HL-60 (cell line): ENCODE measurements around the gene CTNNA2.
"Not testable (repeated sequence)": the region's sequence is repeated elsewhere in the genome, so short reads cannot be mapped to it uniquely, and the experiment has no call there.

ENCODE experiments used
- DNase-seq, 2 experiments: peaks; one replicate each; pipeline ENCODE4 v3.0.0-alpha.2; 2010 to 2020; ENCODE audit warnings: low read depth in 1 of 2, low spot score in 1 of 2
- H3K27ac ChIP-seq: fragments of 250-450 bp; sonication (Bioruptor Pico); replicated peaks from 2 replicates; pipeline ENCODE4 v1.5.1; 2020; ENCODE audit warnings: mild to moderate bottlenecking, moderate library complexity
- H3K27me3 ChIP-seq: fragments of 250-450 bp; sonication (Bioruptor Pico); 2 replicates; pipeline ENCODE4 v1.5.1; 2021; ENCODE audit warnings: mild to moderate bottlenecking, moderate library complexity; ENCODE audit not compliant: insufficient read depth, poor library complexity, severe bottlenecking
- H3K4me3 ChIP-seq: replicated peaks from 2 replicates; pipeline ENCODE4 v1.5.1; 2011; ENCODE audit warnings: mild to moderate bottlenecking, control low read depth, low read length; ENCODE audit not compliant: insufficient read depth
- CTCF ChIP-seq: IDR thresholded peaks from one replicate; pipeline ENCODE4 v1.5.1; 2011; ENCODE audit warnings: low read length, control low read depth, inconsistent platforms; ENCODE audit not compliant: insufficient read depth
- GABPA ChIP-seq: IDR thresholded peaks from 2 replicates; pipeline ENCODE4 v1.6.1; 2012; ENCODE audit warnings: low read depth
- POLR2AphosphoS5 ChIP-seq: IDR thresholded peaks from 2 replicates; pipeline ENCODE4 v1.6.1; 2012; ENCODE audit warnings: low read depth
- SPI1 ChIP-seq: IDR thresholded peaks from 2 replicates; pipeline ENCODE4 v1.6.1; 2012; ENCODE audit warnings: low read depth, mild to moderate bottlenecking, borderline replicate concordance
- TF ChIP-seq, protein P1 (sequence below): IDR thresholded peaks from 2 replicates; pipeline ENCODE4 v1.6.1; 2012; ENCODE audit warnings: low read depth; ENCODE audit not compliant: insufficient replicate concordance

Gene CTNNA2

DNA sequence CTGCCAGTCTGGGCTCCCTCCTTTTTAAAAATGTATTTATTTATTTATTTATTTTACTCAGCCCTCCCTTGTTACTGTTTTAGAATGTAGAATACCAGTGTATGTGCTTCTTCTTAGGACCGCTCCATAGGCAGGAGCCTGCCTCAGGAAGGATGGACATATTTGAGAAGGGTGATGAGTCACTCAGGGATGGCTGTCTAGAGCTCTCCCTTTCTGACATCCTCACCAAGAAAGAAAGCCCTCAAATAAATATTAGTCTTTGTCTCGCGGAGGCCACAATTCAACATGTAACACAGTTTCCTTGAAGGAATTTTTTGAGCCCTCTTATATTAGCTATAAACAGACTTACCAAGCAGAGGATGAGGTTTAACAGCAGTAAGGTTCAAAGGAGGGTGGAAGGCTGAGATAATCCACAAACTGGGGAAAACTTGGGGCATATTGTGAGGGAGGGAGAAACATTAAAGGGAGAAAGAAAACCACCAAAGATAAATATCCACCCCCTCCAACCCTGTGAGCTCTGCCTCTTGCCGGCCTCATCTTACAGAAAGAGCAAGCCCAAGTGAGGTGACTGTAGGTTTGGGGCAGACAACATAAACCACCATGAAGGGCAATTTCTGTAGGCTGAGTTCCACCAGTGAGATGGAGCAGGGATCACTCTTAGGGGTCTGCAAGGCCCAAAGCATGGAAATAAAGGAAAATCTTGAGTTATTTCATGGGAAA, 628.3 kb downstream of the CTNNA2 start:
- Histone ChIP-seq H3K27me3 (no peaks in the 10 kb centered on the region), H3K4me3 (no peak overlapping the region), H3K27ac (no peak overlapping the region)
- TF ChIP-seq POLR2AphosphoS5 (no peak), CTCF (no peak), SPI1 (no peak), GABPA (no peak)
- TF ChIP-seq, protein P1, sequence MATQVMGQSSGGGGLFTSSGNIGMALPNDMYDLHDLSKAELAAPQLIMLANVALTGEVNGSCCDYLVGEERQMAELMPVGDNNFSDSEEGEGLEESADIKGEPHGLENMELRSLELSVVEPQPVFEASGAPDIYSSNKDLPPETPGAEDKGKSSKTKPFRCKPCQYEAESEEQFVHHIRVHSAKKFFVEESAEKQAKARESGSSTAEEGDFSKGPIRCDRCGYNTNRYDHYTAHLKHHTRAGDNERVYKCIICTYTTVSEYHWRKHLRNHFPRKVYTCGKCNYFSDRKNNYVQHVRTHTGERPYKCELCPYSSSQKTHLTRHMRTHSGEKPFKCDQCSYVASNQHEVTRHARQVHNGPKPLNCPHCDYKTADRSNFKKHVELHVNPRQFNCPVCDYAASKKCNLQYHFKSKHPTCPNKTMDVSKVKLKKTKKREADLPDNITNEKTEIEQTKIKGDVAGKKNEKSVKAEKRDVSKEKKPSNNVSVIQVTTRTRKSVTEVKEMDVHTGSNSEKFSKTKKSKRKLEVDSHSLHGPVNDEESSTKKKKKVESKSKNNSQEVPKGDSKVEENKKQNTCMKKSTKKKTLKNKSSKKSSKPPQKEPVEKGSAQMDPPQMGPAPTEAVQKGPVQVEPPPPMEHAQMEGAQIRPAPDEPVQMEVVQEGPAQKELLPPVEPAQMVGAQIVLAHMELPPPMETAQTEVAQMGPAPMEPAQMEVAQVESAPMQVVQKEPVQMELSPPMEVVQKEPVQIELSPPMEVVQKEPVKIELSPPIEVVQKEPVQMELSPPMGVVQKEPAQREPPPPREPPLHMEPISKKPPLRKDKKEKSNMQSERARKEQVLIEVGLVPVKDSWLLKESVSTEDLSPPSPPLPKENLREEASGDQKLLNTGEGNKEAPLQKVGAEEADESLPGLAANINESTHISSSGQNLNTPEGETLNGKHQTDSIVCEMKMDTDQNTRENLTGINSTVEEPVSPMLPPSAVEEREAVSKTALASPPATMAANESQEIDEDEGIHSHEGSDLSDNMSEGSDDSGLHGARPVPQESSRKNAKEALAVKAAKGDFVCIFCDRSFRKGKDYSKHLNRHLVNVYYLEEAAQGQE: no peak
- DNase-seq: no peak

DNA sequence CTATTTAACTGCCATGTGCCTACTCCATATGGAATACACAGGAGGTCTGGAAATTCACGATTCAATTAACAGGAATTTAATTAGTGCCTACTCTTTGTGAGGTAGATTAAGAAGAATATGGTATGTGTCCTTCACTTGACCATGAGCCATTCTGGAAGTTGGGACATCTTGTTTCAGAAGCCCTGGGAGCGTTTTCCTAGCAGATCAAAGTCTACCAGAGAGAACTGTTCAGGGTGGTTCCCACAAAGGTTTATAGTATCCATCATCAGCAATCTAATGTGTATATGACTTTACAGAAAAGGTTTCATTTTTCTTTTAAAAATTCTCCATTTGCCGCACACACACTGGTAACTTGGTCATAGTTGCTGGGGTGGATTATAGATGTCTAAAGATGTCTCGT, 632.6 kb downstream of the CTNNA2 start:
- no peak for DNase-seq
- Histone ChIP-seq H3K27ac (no peak overlapping the region), H3K4me3 (no peak overlapping the region), H3K27me3 (no peaks in the 10 kb centered on the region)
- no peak for TF ChIP-seq POLR2AphosphoS5
- no peak for TF ChIP-seq CTCF
- TF ChIP-seq SPI1: no peak
- TF ChIP-seq, protein P1: no peak
- TF ChIP-seq GABPA: no peak

GRCh38 chr2:80146757-80147156, 633.9 kb downstream of the CTNNA2 start:
- not testable (repeated sequence) for H3K27ac ChIP-seq, DNase-seq, H3K27me3 ChIP-seq, H3K4me3 ChIP-seq

DNA sequence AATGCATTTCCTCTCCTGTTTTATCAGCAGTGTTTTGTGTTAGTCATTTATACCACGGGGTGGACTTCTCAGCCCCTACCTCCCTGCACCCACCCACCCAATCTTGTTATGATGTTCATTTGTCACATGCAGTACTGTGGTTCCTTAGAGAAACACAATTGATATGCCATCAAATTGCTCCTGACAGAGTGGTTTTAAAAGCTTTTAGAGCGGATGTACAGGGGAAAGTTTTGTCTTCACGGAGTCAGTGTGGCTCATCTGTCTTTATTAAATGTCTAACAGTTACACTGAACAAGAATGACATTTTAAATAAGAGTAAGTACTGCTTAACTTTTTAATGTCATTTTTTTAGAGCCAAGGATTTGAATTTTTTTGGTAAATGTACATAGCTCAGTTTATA, 634.8 kb downstream of the CTNNA2 start:
- TF ChIP-seq POLR2AphosphoS5 (no peak), GABPA (no peak), CTCF (no peak), SPI1 (no peak)
- TF ChIP-seq, protein P1: no peak
- DNase-seq: no peak
- Histone ChIP-seq H3K4me3 (no peak overlapping the region), H3K27ac (no peak overlapping the region), H3K27me3 (no peaks in the 10 kb centered on the region)
